ENCODE measurements around the gene RGL1. TPM values are rescaled to one million over a fixed set of nuclear protein-coding genes. Genes with fewer than 3 reads are reported as not detected.

Gene RGL1
- total RNA-seq, 1 experiment from 2014 or later, result 0.92 TPM

DNA sequence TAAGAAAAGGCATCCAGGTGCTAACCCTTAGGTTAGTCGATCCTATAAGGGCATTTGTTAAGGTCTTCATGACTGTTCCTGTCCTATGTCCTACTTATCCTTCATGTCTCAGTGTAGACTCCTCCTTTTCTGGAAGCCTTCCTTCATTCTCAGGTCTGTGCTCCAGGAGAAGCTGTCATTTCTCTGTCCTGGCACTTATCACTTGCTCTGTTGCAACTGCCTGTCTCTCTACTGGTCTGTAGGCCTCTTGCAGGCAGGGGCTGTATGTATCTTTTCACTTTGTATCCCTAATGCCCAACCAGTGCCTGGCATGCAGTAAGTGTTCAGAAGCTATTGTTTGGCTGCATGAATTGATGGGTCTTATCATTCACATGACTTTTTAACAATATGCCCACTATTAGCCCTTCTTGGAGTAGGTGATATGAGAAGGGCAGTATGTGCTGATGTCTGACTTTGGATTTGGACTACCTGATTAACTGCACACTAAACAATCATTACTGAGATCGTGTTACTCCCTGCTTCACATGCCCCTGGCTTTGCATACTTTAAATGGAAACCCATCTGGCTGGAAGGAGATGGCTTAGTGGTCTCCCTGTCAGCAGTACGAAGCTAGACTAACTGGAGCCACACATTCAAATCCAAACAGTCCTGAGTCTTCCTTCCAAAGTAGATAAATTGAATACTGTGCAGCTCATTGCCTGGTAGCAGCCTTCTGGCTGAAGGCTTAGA lies 88.8 kb downstream of the RGL1 start:
- ATAC-seq, result no peak

DNA sequence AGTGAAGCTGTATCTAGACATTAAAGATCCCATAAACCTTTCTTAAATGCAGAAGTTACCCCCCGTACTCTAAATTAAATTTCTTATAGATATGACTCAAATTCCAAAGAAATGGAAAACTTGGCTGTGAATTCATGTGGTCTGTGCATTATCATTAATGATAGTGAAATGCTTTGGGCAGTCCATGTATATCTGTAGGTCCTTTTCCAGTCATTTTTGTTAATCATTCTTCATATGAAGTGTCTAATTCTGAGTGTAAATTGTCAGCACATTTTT lies 89.3 kb downstream of the RGL1 start:
- DNase-seq (ENCODE audit: low read depth, low spot score) (no peak), ATAC-seq (no peak)
- in situ Hi-C loops (cut with HindIII; ENCODE audit: low pct_unique_long_range_greater_than_20kb, low sequenced_read_pairs) (no loop called here), intact Hi-C loops (cut with micrococcal nuclease; ENCODE audit: unreplicated experiment) (no loop called here)
- H3K4me3 ChIP-seq (ENCODE audit: low read depth in 2 of 2, low read length in 2 of 2), result no peak overlapping the region
- TF ChIP-seq, protein P1, sequence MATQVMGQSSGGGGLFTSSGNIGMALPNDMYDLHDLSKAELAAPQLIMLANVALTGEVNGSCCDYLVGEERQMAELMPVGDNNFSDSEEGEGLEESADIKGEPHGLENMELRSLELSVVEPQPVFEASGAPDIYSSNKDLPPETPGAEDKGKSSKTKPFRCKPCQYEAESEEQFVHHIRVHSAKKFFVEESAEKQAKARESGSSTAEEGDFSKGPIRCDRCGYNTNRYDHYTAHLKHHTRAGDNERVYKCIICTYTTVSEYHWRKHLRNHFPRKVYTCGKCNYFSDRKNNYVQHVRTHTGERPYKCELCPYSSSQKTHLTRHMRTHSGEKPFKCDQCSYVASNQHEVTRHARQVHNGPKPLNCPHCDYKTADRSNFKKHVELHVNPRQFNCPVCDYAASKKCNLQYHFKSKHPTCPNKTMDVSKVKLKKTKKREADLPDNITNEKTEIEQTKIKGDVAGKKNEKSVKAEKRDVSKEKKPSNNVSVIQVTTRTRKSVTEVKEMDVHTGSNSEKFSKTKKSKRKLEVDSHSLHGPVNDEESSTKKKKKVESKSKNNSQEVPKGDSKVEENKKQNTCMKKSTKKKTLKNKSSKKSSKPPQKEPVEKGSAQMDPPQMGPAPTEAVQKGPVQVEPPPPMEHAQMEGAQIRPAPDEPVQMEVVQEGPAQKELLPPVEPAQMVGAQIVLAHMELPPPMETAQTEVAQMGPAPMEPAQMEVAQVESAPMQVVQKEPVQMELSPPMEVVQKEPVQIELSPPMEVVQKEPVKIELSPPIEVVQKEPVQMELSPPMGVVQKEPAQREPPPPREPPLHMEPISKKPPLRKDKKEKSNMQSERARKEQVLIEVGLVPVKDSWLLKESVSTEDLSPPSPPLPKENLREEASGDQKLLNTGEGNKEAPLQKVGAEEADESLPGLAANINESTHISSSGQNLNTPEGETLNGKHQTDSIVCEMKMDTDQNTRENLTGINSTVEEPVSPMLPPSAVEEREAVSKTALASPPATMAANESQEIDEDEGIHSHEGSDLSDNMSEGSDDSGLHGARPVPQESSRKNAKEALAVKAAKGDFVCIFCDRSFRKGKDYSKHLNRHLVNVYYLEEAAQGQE (IDR thresholded peaks at IDR 0.05; ENCODE audit: insufficient read depth in 1 of 2, low read depth in 2 of 2, low read length in 1 of 2), result no peak
- no peak for TF ChIP-seq SIN3A (IDR thresholded peaks at IDR 0.05; ENCODE audit: borderline replicate concordance, insufficient read depth, low read depth, low read length)
- TF ChIP-seq, protein P2, sequence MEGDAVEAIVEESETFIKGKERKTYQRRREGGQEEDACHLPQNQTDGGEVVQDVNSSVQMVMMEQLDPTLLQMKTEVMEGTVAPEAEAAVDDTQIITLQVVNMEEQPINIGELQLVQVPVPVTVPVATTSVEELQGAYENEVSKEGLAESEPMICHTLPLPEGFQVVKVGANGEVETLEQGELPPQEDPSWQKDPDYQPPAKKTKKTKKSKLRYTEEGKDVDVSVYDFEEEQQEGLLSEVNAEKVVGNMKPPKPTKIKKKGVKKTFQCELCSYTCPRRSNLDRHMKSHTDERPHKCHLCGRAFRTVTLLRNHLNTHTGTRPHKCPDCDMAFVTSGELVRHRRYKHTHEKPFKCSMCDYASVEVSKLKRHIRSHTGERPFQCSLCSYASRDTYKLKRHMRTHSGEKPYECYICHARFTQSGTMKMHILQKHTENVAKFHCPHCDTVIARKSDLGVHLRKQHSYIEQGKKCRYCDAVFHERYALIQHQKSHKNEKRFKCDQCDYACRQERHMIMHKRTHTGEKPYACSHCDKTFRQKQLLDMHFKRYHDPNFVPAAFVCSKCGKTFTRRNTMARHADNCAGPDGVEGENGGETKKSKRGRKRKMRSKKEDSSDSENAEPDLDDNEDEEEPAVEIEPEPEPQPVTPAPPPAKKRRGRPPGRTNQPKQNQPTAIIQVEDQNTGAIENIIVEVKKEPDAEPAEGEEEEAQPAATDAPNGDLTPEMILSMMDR (IDR thresholded peaks at IDR 0.05), result no peak
- no peak for TF ChIP-seq TCF7L2 (IDR thresholded peaks at IDR 0.05; ENCODE audit: low read depth, low read length)
- TF ChIP-seq POLR2AphosphoS5 (IDR thresholded peaks at IDR 0.05; ENCODE audit: low read depth, low read length), result no peak
- H3K27ac ChIP-seq (ENCODE audit: low read length), result no peak overlapping the region
- no peaks in the 10 kb centered on the region for H3K36me3 ChIP-seq (ENCODE audit: control insufficient read depth, insufficient read depth, low read length)
- no peaks in the 10 kb centered on the region for H3K4me1 ChIP-seq (ENCODE audit: control insufficient read depth, insufficient read depth, low read length)
- POLR2A ChIA-PET, result no interaction called here
- H3K27me3 ChIP-seq (ENCODE audit: control insufficient read depth, insufficient read depth, low read length), result no peaks in the 10 kb centered on the region
- BruUV-seq (replicated peaks), result no TSS peak
- CTCF ChIA-PET, result no interaction called here
- H3K9me3 ChIP-seq (ENCODE audit: control insufficient read depth, insufficient read depth, low read depth, low read length), result no peaks in the 10 kb centered on the region

More for the DNA sequence above, 88.8 kb downstream of the RGL1 start:
- no TSS peak for BruUV-seq (replicated peaks)
- in situ Hi-C loops (cut with HindIII; ENCODE audit: low pct_unique_long_range_greater_than_20kb, low sequenced_read_pairs), result no loop called here
- H3K27me3 ChIP-seq (ENCODE audit: control insufficient read depth, insufficient read depth, low read length), result no peaks in the 10 kb centered on the region
- DNase-seq (ENCODE audit: low read depth, low spot score), result no peak
- CTCF ChIA-PET, result no interaction called here
- intact Hi-C loops (cut with micrococcal nuclease; ENCODE audit: unreplicated experiment), result no loop called here
- TF ChIP-seq POLR2AphosphoS5 (IDR thresholded peaks at IDR 0.05; ENCODE audit: low read depth, low read length) (no peak), SIN3A (IDR thresholded peaks at IDR 0.05; ENCODE audit: borderline replicate concordance, insufficient read depth, low read depth, low read length) (no peak), TCF7L2 (IDR thresholded peaks at IDR 0.05; ENCODE audit: low read depth, low read length) (no peak)
- TF ChIP-seq, protein P1 (IDR thresholded peaks at IDR 0.05; ENCODE audit: insufficient read depth in 1 of 2, low read depth in 2 of 2, low read length in 1 of 2), result no peak
- TF ChIP-seq, protein P2 (IDR thresholded peaks at IDR 0.05), result no peak
- no peak overlapping the region for H3K4me3 ChIP-seq (ENCODE audit: low read depth in 2 of 2, low read length in 2 of 2)
- no peaks in the 10 kb centered on the region for H3K4me1 ChIP-seq (ENCODE audit: control insufficient read depth, insufficient read depth, low read length)
- H3K27ac ChIP-seq (ENCODE audit: low read length), result no peak overlapping the region
- H3K9me3 ChIP-seq (ENCODE audit: control insufficient read depth, insufficient read depth, low read depth, low read length), result no peaks in the 10 kb centered on the region
- H3K36me3 ChIP-seq (ENCODE audit: control insufficient read depth, insufficient read depth, low read length), result no peaks in the 10 kb centered on the region
- POLR2A ChIA-PET, result no interaction called here
